ENCODE measurements around the gene AFMID. TPM values are rescaled to one million over a fixed set of nuclear protein-coding genes. Genes with fewer than 3 reads are reported as not detected.

The AFMID gene
- total and polyA plus RNA-seq, 7 donors, result 7.4 to 20.8 (median 9.3) TPM

- peak overlapping the region; percentile 49 for H3K4me3 ChIP-seq
- no peak for DNase-seq
- no peak for ATAC-seq
- peaks cover 0 to 21% of the 10 kb centered on the region in 2 donors for H3K36me3 ChIP-seq (ENCODE audit: insufficient read depth in 1 of 2, low read depth in 1 of 2)
- no peak for TF ChIP-seq CTCF (IDR thresholded peaks at IDR 0.05)
- WGBS, 3 donors, result 33 to 50% (median 40%) methylated on average over 14 of the region's 14 CpGs
- peaks cover 73% of the 10 kb centered on the region for H3K4me1 ChIP-seq
- no peaks in the 10 kb centered on the region for H3K9me3 ChIP-seq
- H3K27ac ChIP-seq, result peak overlapping the region; percentile 98
- H3K27me3 ChIP-seq (ENCODE audit: insufficient read depth in 3 of 3, low read length in 2 of 3), result no peaks in the 10 kb centered on the region
- intact Hi-C loops (cut with DNase I), result loop anchor here in 1 of 2 donors (2.0 kb wide), 1 partner anchor 63 kb away; no protein-coding TSS in a partner anchor
Observed at GRCh38 chr17:78175643-78175981, 11.6 kb upstream of the AFMID start.

- ATAC-seq (peak in 3 of 4 donors; percentile 15 to 38 (median 20)), DNase-seq (peak; percentile 74 to 85)
- Histone ChIP-seq H3K4me1 (peaks cover 65% of the 10 kb centered on the region), H3K4me3 (no peak overlapping the region), H3K27me3 (ENCODE audit: insufficient read depth in 3 of 3, low read length in 2 of 3) (no peaks in the 10 kb centered on the region), H3K36me3 (ENCODE audit: insufficient read depth in 1 of 2, low read depth in 1 of 2) (peaks cover 0 to 12% of the 10 kb centered on the region in 2 donors), H3K27ac (peak overlapping the region; percentile 98), H3K9me3 (no peaks in the 10 kb centered on the region)
- peak; percentile 84 for TF ChIP-seq CTCF (IDR thresholded peaks at IDR 0.05)
- intact Hi-C loops (cut with DNase I), result loop anchor here in 1 of 2 donors (2.0 kb wide), 1 partner anchor 64 kb away; no protein-coding TSS in a partner anchor
- WGBS, 3 donors, result 26 to 43% (median 30%) methylated on average over 14 of the region's 14 CpGs
Observed at GRCh38 chr17:78176548-78177025, 10.6 kb upstream of the AFMID start.

GRCh38 chr17:78179372-78179771 is 7.8 kb upstream of the AFMID start:
- H3K36me3 ChIP-seq (ENCODE audit: insufficient read depth in 1 of 2, low read depth in 1 of 2), result no peaks in the 10 kb centered on the region
- no peaks in the 10 kb centered on the region for H3K27me3 ChIP-seq (ENCODE audit: insufficient read depth in 3 of 3, low read length in 2 of 3)
- ATAC-seq, result peak; percentile 20 to 70 (median 52)
- DNase-seq, result peak; percentile 63 to 68
- no peaks in the 10 kb centered on the region for H3K9me3 ChIP-seq
- peaks cover 37% of the 10 kb centered on the region for H3K4me1 ChIP-seq
- WGBS, 3 donors, result 37 to 66% (median 50%) methylated on average over 17 of the region's 17 CpGs
- no peak overlapping the region for H3K4me3 ChIP-seq
- no peak for TF ChIP-seq CTCF (IDR thresholded peaks at IDR 0.05)
- H3K27ac ChIP-seq, result peak overlapping the region; percentile 66
- intact Hi-C loops (cut with DNase I), result no loop called here

DNA sequence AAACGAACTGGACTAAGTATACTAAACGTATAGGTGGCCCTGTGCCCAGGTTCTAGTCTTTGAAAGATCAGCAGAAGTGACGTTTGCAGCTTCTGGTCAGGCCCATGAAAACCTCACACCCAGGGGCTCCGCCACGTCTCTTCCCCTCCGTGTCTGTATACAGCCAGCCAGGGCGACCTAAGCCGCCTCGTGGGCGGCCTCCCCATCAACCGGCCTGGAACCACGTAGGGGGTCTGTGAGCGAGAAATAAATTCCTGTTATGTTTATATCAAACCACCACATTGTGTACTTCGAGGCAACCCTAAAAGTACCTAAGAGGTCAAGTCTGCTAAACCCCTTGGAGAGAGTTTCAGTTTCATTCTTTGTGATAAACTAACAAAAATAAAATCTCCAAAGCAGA is 7.1 kb upstream of the AFMID start:
- no peak for ATAC-seq
- no peak overlapping the region for H3K4me3 ChIP-seq
- no peaks in the 10 kb centered on the region for H3K9me3 ChIP-seq
- 70 to 82% (median 73%) methylated on average over 14 of the region's 14 CpGs for WGBS, 3 donors
- intact Hi-C loops (cut with DNase I), result loop anchor here in 1 of 2 donors (5.0 kb wide), 1 partner anchor 38 kb away; no protein-coding TSS in a partner anchor
- no peak for TF ChIP-seq CTCF (IDR thresholded peaks at IDR 0.05)
- peaks cover 30% of the 10 kb centered on the region for H3K4me1 ChIP-seq
- no peaks in the 10 kb centered on the region for H3K27me3 ChIP-seq (ENCODE audit: insufficient read depth in 3 of 3, low read length in 2 of 3)
- DNase-seq, result no peak
- H3K27ac ChIP-seq, result peak overlapping the region; percentile 66
- no peaks in the 10 kb centered on the region for H3K36me3 ChIP-seq (ENCODE audit: insufficient read depth in 1 of 2, low read depth in 1 of 2)

DNA sequence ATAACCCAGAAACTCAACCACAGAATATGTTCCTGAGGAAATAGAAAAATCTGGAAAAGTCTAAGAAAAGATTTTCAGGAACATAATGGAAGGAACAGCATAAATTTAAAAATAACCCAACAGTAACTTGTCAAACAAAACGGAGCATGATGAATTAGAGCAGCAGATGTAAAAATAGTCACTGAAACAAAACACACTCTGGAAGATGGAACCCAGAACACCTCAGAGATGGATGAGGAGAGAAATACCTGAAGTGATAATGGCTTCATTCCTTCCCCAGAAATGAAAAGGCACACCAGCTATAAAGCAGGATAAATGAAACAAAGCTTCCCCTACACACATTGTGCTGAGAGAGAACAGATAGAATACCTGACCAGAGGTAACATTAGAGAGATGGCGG is 6.7 kb upstream of the AFMID start:
- H3K36me3 ChIP-seq (ENCODE audit: insufficient read depth in 1 of 2, low read depth in 1 of 2), result no peaks in the 10 kb centered on the region
- WGBS, 3 donors, result 58 to 61% (median 60%) methylated on average over 2 of the region's 2 CpGs
- H3K4me1 ChIP-seq, result peaks cover 26% of the 10 kb centered on the region
- H3K27ac ChIP-seq, result peak overlapping the region; percentile 66
- TF ChIP-seq CTCF (IDR thresholded peaks at IDR 0.05), result no peak
- no peaks in the 10 kb centered on the region for H3K27me3 ChIP-seq (ENCODE audit: insufficient read depth in 3 of 3, low read length in 2 of 3)
- no peak overlapping the region for H3K4me3 ChIP-seq
- DNase-seq (no peak), ATAC-seq (no peak)
- intact Hi-C loops (cut with DNase I), result loop anchor here in 1 of 2 donors (5.0 kb wide), 1 partner anchor 38 kb away; no protein-coding TSS in a partner anchor
- H3K9me3 ChIP-seq, result no peaks in the 10 kb centered on the region

All from psoas muscle (tissue), 8 donors.